ENCODE measurements around the gene FHOD3.

The FHOD3 gene

GRCh38 chr18:36323421-36323820 lies 25.9 kb downstream of the FHOD3 start:
- DNase-seq, result no peak

- no peak for DNase-seq
These were observed 28.3 kb downstream of the FHOD3 start for GRCh38 chr18:36325846-36326245.

- no peak for DNase-seq
These were observed 29.3 kb downstream of the FHOD3 start for GRCh38 chr18:36326771-36327170.

- DNase-seq, result no peak
These were observed 30.1 kb downstream of the FHOD3 start for GRCh38 chr18:36327352-36328316.

- DNase-seq, result no peak
These were observed 30.9 kb downstream of the FHOD3 start for GRCh38 chr18:36328385-36328858.

GRCh38 chr18:36328916-36329315 lies 31.4 kb downstream of the FHOD3 start:
- no peak for DNase-seq

- no peak for DNase-seq
These were observed 32.3 kb downstream of the FHOD3 start for GRCh38 chr18:36329684-36330434.

GRCh38 chr18:36330435-36331052 lies 33.0 kb downstream of the FHOD3 start:
- DNase-seq, result no peak

GRCh38 chr18:36331521-36331971 lies 34.0 kb downstream of the FHOD3 start:
- DNase-seq, result no peak

- no peak for DNase-seq
These were observed 35.9 kb downstream of the FHOD3 start for GRCh38 chr18:36333414-36333813.

GRCh38 chr18:36334798-36335197 lies 37.3 kb downstream of the FHOD3 start:
- no peak for DNase-seq

- DNase-seq, result no peak
These were observed 38.2 kb downstream of the FHOD3 start for GRCh38 chr18:36335476-36336279.

- DNase-seq, result no peak
These were observed 40.3 kb downstream of the FHOD3 start for GRCh38 chr18:36337679-36338402.

- DNase-seq, result no peak
These were observed 41.0 kb downstream of the FHOD3 start for GRCh38 chr18:36338403-36338933.

- DNase-seq, result no peak
These were observed 42.7 kb downstream of the FHOD3 start for GRCh38 chr18:36340246-36340645.

GRCh38 chr18:36341944-36342343 lies 44.4 kb downstream of the FHOD3 start:
- no peak for DNase-seq

- DNase-seq, result no peak
These were observed 50.8 kb downstream of the FHOD3 start for GRCh38 chr18:36348331-36348730.

GRCh38 chr18:36348971-36349417 lies 51.5 kb downstream of the FHOD3 start:
- DNase-seq, result no peak

GRCh38 chr18:36349552-36349951 lies 52.0 kb downstream of the FHOD3 start:
- no peak for DNase-seq

GRCh38 chr18:36350251-36350651 lies 52.7 kb downstream of the FHOD3 start:
- DNase-seq, result no peak

- no peak for DNase-seq
These were observed 53.4 kb downstream of the FHOD3 start for GRCh38 chr18:36350839-36351469.

All from CD4-positive, alpha-beta T cell treated with Interferon gamma for 1 hour (primary cell).